ENCODE measurements around the gene WDR83.
A peak's percentile ranks its signal among the peaks of the same experiment; 100 is the strongest.
"Not testable (repeated sequence)": the region's sequence is repeated elsewhere in the genome, so short reads cannot be mapped to it uniquely, and the experiment has no call there.

The WDR83 gene

DNA sequence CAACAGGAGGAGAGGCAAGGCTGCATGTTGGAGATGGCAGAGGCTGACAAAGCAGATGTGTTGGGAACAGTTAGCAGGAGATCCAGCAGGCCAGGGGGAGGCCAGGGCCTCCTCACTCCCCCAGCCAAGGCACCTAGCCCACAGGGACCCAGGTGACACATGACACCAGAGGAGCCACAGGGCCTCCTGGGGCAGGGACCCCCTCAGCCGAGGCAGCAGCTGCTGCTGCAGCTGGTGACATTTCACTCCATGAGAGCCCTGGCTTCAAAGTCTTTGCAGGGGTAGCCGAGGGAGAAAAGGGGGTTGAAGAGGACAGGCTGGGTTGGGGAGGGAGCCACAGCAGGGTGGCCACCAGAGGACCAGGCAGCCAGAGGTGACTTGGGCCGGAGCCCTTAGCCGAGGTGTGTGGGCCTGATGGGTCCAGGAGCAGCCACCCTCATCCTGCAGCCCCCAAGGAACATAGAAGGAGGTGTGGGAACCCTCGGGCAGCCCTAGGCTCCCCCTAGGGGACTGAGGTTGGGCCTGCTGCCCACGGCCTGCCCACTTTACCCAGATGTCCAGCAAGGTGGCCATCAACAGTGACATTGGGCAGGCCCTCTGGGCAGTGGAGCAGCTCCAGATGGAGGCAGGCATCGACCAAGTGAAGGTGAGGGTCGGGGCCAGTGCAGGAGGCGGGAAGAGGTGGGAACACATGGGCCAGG is 21.0 kb downstream of the WDR83 start, which contains the start of gene GNG14:
GNG14 (plus strand) TSS at position 503 of the 701 bp plus-strand sequence; CDS start at position 554, 51 bp downstream.
- no peak for DNase-seq

DNA sequence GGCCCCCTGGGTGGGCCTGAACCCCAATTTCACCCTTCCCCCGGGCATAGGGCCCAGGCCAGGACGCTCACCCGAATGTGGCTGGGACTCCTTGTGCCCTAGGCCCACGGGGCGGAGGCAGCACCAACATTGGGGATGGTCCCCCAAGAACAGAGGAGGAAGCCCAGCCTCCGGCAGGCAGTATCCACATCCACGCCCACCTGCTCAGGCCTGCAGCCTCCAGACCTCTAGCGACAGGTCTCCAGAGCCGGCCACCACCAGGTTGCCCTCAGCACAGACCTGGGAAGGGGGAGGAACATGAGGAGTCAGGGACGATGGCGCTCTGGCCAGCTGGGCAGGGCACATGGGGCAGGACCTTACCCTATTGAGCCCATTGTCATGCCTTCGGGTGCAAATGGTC is 22.4 kb downstream of the WDR83 start:
- no peak for DNase-seq

DNA sequence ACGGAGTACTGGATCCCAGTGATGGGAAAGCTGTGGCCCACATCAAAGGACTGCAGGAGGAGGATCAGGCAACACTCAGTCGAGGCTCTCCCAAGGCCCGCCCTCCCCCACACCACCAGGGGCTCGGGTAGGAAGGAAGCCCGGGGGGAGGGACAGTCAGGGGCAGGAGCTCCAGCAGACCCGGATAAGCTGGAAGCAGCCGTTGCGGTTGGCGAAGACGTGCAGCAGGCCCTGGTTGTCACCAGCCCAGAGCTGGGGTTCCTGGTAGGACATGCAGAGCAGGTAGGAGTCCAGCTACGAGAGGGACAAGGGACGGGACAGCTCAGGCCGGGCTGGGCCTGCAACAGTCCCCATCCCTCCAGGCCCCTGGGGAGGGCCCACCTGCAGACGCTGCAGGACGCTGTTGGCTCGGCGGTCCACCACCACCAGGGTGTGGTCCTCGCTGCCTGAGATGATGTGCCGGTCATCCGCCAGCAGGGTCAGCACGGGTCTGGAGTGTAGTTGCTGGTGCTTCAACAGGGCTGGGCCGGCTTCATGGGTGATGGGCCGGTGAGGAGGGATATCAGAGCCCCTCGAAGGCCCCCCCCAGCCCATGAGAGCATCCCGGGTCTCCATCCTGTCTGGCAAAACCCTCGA is 23.1 kb downstream of the WDR83 start:
- DNase-seq = no peak

DNA sequence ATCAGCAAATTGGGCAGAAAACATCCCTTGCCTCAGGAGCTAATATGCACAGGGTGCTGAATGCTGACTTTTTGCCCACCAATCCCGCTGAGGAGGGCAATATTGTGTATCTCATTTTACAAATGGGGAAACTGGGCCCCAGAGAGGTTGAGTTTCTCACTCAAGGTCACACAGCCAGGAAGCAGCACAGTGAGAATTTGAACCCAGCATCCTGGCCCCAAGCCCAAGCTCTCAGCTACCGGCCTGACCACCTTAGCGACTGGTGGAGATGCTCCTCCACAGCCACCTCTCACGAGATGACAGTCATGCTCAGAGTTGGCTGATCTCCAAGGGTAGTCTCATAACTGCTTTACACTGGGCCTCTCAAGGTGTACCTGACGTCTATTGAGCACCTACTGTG is 26.4 kb downstream of the WDR83 start:
- no peak for DNase-seq

DNA sequence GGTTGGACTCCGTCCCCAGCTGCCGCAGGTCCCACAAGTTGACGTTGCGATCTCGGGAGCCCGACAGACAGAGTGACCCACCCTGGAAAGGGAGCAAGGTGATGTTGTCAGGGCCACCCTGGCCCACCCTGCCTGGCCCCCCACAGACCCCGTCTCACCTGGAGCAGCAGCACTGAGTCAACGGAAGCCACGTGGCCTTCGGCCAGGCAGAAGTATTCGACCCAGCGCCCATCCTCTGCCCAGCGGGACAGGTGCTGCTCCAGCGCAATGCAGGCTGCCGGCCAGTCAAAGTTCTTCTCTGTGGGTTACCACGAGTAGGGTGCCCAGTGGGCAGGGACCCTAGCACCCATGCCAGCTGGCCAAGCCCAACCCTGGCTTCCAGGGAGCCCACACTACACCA is 28.0 kb downstream of the WDR83 start:
- DNase-seq = no peak

DNA sequence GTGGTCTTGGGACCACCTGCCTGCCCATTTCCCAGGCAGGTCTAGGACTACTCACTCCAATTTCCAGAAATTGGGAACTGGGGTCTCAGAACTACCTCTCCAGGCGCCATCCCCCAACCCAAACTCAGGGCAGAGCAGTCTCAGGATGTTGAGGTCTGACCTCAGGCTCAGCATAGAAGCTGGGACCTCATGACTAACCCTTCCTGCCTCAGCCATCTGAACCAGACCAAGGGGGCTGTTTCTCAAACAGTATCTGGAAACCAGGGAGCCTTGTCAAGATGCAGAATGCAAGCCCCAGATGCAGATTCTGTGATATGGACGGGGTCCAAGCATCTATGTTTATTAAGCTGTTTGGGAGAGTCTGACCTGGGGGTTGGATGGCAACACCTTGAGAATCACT is 28.5 kb downstream of the WDR83 start:
- no peak for DNase-seq

DNA sequence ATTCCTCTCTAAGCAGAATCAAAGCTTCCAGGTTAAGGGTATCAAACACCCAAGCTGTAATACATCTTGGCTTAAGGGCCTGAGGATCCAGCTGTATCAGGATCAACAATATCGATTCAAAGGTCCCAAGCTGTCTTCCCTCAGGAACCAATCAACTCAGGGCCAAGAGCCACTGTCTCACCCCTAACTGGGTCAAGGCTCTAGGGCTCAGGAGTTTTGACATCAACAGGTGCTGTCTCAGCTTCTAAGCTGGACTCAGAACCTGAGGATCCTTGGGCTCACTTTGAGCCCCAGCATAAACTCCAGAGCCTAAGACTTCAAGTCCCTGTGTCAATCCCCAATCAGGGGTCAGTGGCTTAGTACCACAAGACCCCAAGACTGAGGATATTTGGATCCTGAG is 28.9 kb downstream of the WDR83 start:
- DNase-seq = no peak

DNA sequence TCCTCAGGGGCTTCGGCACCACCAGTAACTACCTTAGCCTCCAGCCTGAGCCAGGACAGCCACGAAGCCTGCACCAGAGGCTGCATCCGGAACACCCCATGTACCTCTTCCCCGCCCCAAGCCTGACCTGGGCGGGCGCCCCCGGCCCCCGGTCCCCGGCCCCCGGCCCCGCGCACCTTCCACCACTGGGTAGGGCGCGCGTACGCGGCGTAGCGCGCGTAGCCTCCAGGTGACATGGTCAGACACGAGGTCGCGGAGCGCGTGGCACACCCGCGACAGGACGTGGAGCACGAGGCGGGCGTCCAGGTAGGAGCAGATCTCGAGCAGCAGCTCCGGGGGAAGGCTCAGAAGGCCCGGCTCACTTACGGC is 29.4 kb downstream of the WDR83 start:
- peak in 1 of 2 donors; percentile 42 for DNase-seq

DNA sequence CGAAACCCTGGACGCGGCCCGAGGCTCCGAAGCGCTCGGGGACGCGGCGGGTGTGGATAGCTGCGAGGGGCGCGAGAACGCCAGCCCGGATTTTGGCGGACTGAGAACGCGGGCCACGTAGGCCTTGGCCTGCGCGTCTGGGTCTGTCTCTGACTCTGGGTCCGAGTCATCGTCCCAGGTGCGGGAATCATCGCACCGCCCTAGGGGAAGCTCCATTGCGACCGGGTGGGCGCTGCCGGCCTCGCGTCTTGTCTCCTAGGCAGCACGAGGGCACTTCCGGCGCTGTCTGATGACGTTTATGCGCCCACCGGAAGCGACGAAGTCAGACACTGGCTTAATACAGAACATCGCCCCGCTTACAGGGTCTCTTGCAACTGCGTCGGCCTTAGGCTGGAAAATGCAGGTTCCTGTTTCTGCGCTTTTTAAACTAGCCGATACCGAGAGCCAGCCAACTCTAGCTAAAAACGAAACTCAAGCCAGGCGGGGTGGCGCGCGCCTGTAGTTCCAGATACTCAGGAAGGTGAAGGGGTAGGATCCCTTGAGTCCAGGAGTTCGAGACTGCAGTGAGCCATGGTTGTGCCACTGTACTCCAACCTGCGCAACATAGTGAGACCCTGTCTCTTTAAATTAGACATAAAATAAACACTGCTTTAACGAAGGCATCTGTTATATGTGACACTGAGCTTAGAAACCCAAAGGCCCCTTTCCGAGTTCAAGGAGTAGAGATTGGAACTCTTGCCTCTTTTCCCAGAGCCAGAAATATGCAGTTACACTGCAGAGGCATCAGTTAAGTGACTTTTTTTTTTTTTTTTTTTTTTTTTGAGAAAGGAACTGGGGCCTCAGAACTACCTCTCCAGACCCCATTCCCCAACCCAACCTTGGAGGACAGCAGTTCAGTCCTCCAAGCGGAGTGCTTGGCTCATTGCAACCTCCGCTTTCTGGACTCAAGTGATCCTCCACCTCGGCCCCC is 30.0 kb downstream of the WDR83 start, which contains the start of gene FBXW9:
FBXW9 (minus strand) TSS at position 266 of the 970 bp plus-strand sequence; CDS start at position 216, 50 bp downstream.
- peak; percentile 98 to 99 for DNase-seq

DNA sequence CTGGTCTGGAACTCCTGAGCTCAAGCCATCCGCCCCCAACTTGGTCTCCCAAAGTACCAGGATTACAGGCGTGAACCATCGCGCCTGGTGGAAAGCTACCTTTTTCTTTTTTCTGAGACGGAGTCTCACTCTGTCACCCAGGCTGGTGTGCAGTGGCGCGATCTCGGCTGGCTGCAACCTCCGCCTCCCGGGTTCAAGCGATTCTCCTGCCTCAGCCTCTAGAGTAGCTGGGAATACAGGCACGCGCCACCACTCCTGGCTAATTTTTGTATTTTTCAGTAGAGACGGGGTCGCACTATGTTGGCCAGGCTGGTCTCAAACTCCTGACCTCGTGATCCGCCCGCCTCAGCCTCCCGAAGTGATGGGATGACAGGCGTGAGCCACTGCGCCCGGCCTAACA is 30.8 kb downstream of the WDR83 start:
- not testable (repeated sequence) for DNase-seq

DNA sequence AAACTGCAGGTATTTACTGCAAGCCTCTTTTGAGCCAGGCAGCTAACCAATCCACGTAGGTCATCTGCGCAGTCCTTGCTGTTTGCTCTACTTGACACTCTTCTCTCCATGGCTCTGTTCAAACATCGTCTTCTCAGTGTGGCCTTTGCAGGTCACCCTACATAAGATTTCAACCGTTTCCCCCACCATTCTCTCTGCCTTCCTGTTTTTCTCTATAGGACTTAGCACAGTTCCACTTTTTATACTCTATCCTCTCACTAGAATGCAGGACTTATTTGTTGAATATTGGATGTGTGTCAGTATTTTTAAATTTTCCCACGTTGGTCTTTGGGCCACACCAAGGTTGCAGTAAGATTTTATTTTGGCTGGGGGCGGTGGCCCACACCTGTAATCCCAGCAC is 31.5 kb downstream of the WDR83 start:
- DNase-seq = no peak

DNA sequence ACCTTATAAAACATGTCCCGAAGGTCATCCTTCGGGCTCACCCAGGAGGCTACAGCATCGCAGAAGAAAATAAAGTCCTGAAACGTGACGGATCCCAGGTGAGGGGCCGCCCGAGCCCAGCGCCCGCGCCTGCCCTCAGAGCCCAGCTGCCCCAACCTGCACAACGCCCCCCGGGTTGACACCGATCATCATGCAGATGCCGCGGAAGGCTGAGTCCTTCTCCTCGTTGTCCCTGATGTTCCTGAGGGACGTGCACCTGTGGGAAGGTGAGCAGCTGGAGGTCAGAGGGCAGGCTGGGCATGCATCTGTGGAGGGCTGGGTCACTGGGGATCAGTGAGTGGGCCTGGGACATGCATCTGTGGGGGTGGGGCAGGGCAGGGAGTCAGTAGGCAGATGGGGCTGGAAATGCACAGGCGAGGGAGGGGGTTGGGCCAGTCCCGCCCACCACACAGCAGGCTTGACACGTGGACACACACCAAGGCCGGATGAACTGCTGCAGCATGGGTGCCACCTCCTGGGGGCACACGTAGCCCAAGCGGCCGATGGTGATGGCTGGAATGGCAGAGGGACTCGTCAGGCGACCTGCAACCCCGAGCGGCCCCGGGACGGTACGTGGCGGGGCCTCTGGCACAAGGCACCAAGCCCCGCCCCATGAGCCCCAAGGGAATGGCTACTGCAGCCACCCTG is 35.1 kb downstream of the WDR83 start:
- no peak for DNase-seq

DNA sequence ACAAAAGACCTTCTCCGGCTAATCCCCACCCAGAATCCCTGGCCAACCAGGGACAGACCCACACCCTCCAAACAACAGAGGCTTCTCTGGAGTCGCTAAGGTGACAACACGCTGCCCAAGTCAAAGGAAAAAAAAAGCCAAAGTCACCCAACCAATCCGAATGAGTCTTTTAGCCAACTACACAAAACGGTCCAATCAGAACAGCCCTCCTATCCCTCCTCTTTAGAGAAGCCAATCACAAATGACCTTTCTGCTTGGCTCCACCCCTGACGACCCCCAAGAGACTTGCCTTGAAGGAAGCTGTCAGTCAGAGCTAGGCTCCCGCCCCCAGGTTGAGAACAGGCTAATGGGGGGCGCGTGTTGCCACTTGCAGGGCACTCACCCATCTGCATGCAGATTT is 36.4 kb downstream of the WDR83 start:
- DNase-seq = peak in 1 of 2 donors; percentile 31

DNA sequence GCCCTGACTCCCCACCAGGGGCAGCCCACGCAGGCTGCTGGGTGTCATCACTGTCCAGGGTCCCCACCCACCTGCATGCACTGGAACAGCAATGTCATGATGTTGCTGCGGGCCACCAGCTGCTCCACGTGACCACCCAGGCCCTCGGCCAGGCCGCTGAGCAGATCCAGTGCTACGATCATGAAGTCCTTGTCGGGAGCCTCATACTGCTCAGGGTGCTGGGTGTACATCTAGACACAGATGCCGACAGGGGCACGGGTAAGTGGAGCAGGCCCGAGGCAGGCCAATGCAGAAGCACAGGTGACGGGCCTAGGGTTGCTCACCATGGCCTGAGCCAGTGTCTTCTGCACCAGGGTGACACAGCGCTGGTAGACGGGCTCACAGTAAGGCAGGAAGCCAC is 38.6 kb downstream of the WDR83 start:
- no peak for DNase-seq

DNA sequence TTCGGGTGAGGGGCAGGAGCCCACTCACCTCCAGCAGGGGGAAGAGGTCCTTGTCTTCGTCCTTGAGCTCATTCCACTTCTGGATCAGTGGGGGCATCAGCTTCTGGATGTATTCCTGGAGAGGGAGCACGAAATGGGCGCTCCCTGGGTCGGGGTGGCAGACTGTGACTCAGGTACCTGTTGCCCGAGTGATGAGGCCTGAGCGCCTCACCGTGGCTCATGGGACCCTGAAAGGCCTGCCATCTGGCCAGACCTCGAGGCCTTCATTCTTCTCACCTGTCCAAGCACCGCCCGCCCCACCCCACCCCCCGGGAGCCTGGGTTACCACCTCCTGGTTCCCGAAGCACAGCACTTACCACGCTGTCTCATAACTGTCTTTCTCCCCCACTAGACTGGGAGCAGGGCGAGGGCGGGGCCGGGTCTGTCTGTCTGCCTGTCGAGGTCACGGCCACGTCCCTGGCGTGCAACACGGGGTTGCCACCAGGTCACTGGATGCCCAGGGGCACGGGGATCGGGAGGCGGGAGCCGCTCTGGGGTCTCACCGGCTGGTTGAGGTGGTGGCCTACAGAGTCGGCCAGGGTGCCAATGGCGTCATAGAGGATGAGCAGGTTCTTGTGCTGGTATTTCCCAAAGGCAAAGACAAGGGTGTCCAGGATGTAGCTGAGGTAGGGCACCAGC is 39.2 kb downstream of the WDR83 start:
- no peak for DNase-seq

DNA sequence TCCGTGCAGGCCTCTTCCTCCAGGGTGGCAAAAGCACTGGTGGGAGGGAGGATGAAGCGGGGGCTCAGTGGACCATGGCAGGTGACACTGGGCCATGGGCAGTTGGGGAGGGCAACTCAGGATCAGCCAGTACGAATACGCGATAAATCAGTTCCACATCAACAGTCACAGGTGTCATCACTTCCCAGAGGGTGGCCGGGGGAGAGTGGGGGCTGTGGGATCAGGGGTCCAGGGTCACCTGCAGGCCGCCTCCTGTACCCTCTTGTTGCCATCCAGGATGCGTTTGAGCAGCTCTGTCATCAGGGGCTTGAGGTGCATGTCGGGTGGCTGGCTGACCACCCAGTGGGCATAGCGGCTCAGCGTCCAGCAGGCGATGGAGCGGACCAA is 39.7 kb downstream of the WDR83 start:
- no peak for DNase-seq

DNA sequence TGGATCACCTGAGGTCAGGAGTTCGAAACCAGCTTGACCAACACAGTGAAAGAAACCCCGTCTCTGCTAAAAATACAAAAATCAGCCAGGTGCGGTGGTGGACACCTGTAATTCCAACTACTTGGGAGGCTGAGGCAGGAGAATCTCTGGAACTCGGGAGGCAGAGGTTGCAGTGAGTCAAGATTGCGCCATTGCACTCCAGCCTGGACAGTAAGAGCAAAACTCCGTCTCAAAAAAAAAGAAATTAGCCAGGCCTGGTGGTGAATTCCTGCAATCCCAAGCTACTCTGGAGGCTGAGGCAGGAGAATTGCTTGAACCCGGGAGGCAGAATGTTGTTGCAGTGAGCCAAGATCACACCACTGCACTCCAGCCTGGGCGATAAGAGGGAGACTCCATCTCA is 42.0 kb downstream of the WDR83 start:
- no peak for DNase-seq

DNA sequence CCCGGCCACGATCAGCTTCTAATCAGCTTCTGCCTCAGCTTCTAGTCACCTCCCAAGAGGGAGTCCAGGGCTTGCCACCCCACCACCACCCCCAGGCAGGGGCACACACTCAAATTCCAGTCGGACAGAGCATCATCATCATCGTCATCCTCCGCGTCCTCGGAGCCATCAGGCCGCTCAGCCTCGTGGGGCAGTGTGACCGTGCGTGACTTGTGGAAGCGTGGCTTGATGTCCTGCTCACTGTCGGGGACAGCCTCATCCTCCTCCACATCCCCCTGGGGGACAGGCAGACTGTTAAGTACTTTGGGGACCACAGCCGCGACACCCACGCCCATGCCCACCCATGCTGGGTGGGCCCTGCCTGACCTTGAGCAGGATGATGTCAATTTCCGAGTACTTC is 44.6 kb downstream of the WDR83 start:
- DNase-seq = no peak

DNA sequence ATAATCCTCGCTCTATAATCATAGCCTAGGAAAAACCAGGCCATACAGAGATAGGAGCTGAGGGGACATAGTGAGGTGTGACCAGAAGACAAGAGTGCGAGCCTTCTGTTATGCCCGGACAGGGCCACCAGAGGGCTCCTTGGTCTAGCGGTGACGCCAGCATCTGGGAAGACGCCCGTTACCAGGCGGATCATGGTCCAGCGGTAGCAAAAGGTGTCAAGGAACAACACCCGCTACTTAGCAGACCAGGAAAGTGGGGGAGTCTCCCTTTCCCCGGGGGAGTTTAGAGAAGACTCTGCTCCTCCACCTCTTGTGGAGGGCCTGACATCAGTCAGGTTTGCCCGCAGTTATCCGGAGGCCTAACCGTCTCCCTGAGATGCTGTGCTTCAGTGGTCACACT is 45.5 kb downstream of the WDR83 start:
- DNase-seq = not testable (repeated sequence)

DNA sequence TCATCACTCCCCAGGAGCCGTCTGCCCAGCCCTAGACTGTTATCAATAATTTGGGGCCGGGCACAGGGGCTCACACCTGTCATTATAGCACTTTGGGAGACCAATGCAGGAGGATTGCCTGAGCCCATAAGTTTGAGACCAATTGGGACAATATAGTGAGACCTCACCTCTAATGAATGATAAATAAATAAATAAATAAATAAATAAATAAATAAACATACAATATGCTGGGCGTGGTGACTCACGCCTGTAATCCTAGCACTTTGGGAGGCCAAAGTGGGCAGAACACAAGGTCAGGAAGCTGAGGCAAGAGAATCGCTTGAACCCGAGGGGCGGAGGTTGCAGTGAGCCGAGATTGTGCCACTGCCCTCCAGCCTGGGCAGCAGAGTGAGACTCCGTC is 46.7 kb downstream of the WDR83 start:
- DNase-seq = not testable (repeated sequence)

DNA sequence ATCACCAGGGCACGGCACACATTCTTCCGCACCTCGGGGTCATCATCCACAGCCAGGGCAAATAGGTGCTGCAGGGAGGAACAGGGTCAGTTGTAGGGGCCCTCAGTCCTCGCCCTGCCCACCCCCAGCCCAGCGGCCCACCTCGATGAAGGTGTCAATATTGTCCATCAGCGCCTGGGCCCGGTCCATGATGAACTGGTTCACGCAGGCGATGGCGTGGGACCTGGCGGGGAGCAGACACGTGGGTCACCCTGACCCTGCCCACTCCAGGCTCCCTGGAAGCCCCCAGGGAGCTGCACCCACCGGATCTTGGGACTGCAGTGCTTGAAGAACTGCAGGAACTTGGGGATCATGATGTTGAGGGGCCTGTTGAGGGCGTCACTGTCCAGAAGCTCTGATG is 48.5 kb downstream of the WDR83 start:
- no peak for DNase-seq

DNA sequence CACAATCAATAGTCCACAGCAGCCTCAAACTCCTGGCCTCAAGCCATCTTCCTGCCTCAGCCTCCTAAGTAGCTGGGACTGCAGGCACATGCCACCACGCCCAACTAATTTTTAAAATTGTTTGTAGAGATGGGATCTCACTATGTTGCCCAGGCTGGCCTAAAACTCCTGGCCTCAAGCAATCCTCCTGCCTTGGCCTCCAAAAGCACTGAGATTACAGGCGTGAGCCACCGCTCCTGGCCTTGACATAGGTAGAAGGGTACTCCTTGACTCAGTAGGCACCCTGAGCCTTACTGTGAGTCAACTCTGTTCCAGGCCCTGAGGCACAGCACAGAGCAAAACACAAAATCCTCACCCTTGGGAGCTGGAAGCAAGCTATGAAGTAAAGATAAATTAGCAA is 49.3 kb downstream of the WDR83 start:
- DNase-seq = no peak
